Thoracic aorta (tissue), 2 donors: ENCODE results near the gene TREX2. TPM values are rescaled to one million over a fixed set of nuclear protein-coding genes. Genes with fewer than 3 reads are reported as not detected.

ENCODE experiments used
- ATAC-seq: fragments of 150-250 bp; one replicate; pipeline ENCODE4 v1.8.0; 2017; ENCODE audit warnings: low read depth; ENCODE audit not compliant: insufficient number of reproducible peaks, low FRiP score
- DNase-seq: peaks from one replicate; pipeline ENCODE4 v3.0.0-alpha.2; 2020; ENCODE audit warnings: low spot score
- H3K27ac ChIP-seq, 2 donors: fragments of 200-600 bp; sonication (generic); 1 replicate in 1 of 2; 2 replicates in 1 of 2; pipeline ENCODE4 v1.5.1; 2016; ENCODE audit warnings: mild to moderate bottlenecking in 2 of 2, moderate library complexity in 2 of 2
- H3K27me3 ChIP-seq: fragments of 200-600 bp; sonication (generic); replicated peaks from 2 replicates; pipeline ENCODE4 v1.6.0; 2016; ENCODE audit warnings: mild to moderate bottlenecking; ENCODE audit not compliant: insufficient read depth
- H3K36me3 ChIP-seq: fragments of 200-600 bp; sonication (generic); one replicate; pipeline ENCODE4 v1.5.1; 2016
- H3K4me1 ChIP-seq, 2 donors: fragments of 200-600 bp; sonication (generic); 1 replicate in 1 of 2; 2 replicates in 1 of 2; pipeline versions ENCODE4 v1.5.1 to v1.6.0; 2016; ENCODE audit warnings: low read depth in 2 of 2, mild to moderate bottlenecking in 1 of 2; ENCODE audit not compliant: control insufficient read depth in 1 of 2
- H3K4me3 ChIP-seq: fragments of 200-600 bp; sonication (generic); 2 replicates; pipeline ENCODE4 v1.5.1; 2016; ENCODE audit warnings: mild to moderate bottlenecking
- H3K9me3 ChIP-seq: fragments of 200-600 bp; sonication (generic); 2 replicates; pipeline ENCODE4 v1.5.1; 2016
- total RNA-seq, 2 donors: library from RNA; depleted of rRNA; stranded (reverse); fragments of >200 nt; gene quantifications; one replicate each; pipeline versions ENCODE4 v1.1.0 to v1.2.3, GENCODE V29; 2016
- TF ChIP-seq, protein P1 (sequence below): fragments of 200-600 bp; sonication (generic); IDR thresholded peaks from one replicate; pipeline ENCODE4 v1.5.1; 2019; ENCODE audit warnings: antibody characterized with exemption

Gene TREX2
- total RNA-seq, 2 donors from 2014 or later: 22.1 to 24.8 TPM

GRCh38 chrX:153421856-153422255, 24.0 kb downstream of the TREX2 start:
- H3K9me3 ChIP-seq: no peaks in the 10 kb centered on the region
- no peaks in the 10 kb centered on the region for H3K4me1 ChIP-seq
- no peak for DNase-seq
- H3K4me3 ChIP-seq: no peak overlapping the region
- no peak overlapping the region for H3K27ac ChIP-seq
- no peaks in the 10 kb centered on the region for H3K27me3 ChIP-seq
- TF ChIP-seq, protein P1, sequence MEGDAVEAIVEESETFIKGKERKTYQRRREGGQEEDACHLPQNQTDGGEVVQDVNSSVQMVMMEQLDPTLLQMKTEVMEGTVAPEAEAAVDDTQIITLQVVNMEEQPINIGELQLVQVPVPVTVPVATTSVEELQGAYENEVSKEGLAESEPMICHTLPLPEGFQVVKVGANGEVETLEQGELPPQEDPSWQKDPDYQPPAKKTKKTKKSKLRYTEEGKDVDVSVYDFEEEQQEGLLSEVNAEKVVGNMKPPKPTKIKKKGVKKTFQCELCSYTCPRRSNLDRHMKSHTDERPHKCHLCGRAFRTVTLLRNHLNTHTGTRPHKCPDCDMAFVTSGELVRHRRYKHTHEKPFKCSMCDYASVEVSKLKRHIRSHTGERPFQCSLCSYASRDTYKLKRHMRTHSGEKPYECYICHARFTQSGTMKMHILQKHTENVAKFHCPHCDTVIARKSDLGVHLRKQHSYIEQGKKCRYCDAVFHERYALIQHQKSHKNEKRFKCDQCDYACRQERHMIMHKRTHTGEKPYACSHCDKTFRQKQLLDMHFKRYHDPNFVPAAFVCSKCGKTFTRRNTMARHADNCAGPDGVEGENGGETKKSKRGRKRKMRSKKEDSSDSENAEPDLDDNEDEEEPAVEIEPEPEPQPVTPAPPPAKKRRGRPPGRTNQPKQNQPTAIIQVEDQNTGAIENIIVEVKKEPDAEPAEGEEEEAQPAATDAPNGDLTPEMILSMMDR: no peak
- no peak for ATAC-seq
- no peaks in the 10 kb centered on the region for H3K36me3 ChIP-seq

GRCh38 chrX:153420851-153421599, 24.8 kb downstream of the TREX2 start:
- H3K4me3 ChIP-seq: no peak overlapping the region

DNA sequence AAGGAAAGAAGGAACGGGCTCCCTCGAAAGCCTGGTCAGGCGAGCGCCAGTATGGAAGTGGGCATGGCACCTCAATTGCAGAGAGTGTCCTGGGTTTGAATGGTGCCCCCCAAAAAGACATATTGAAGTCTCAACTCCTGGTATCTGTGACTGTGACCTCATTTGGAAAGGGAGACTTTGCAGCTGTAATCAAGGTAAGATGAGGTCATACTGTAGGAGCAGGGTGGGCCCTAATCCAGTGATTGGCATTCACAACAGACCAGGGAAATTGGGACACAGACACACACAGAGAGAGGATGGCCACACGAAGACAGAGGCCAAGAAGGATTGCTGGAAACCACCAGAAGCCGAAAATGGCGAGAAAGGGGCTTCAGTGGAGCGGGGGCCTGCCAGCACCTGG, 28.2 kb downstream of the TREX2 start:
- DNase-seq: no peak
- ATAC-seq: no peak
- TF ChIP-seq, protein P1: no peak
- Histone ChIP-seq H3K4me3 (no peak overlapping the region), H3K36me3 (no peaks in the 10 kb centered on the region), H3K27me3 (no peaks in the 10 kb centered on the region), H3K4me1 (no peaks in the 10 kb centered on the region), H3K9me3 (no peaks in the 10 kb centered on the region), H3K27ac (no peak overlapping the region)

More at GRCh38 chrX:153420851-153421599, 24.8 kb downstream of the TREX2 start:
- Histone ChIP-seq H3K36me3 (no peaks in the 10 kb centered on the region), H3K9me3 (no peaks in the 10 kb centered on the region), H3K4me1 (no peaks in the 10 kb centered on the region), H3K27me3 (no peaks in the 10 kb centered on the region), H3K27ac (no peak overlapping the region)
- ATAC-seq (no peak), DNase-seq (no peak)
- TF ChIP-seq, protein P1: no peak

- H3K27ac ChIP-seq: no peak overlapping the region
- no peak overlapping the region for H3K4me3 ChIP-seq
- no peaks in the 10 kb centered on the region for H3K9me3 ChIP-seq
- TF ChIP-seq, protein P1: no peak
- no peaks in the 10 kb centered on the region for H3K27me3 ChIP-seq
- DNase-seq: no peak
- H3K36me3 ChIP-seq: no peaks in the 10 kb centered on the region
- no peaks in the 10 kb centered on the region for H3K4me1 ChIP-seq
- ATAC-seq: no peak
Observed at GRCh38 chrX:153416781-153417450, 28.9 kb downstream of the TREX2 start.

DNA sequence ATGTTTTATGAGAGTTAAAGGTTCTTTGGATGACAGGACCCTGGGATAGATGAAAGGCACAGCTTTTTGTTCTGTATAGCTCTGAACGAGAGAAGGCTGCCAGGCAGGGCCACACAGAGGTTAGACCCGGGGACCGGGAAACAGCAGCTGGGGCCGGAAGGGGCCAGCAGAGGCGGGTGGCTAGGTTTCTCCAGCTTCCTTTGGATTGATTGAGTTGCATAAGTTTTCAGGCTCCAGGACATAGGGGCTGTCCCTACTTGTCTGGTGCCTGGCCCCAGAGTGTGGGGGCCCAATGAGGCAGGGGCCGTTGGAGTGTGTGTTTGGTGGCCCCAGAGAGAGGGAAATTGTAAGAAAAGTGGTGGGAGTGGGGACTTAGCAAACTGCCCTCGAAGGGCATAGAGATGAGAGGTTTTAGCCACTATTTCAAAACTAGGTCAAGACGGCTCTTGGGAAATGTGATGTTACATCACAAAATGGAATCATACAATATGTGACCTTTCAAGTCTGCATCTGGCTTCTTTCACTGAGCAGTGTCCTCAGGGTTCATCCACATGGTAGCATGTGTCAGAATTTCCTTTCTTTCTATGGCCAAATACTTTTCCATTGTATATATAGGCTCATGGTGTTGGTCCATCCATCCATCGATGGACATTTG, 30.9 kb downstream of the TREX2 start:
- no peaks in the 10 kb centered on the region for H3K4me1 ChIP-seq
- no peak for DNase-seq
- no peak for ATAC-seq
- H3K27me3 ChIP-seq: no peaks in the 10 kb centered on the region
- H3K9me3 ChIP-seq: no peaks in the 10 kb centered on the region
- no peak overlapping the region for H3K27ac ChIP-seq
- no peak overlapping the region for H3K4me3 ChIP-seq
- TF ChIP-seq, protein P1: no peak
- H3K36me3 ChIP-seq: no peaks in the 10 kb centered on the region
